IgD-negative memory B cell (primary cell): ENCODE measurements around the gene ZP4. TPM values are rescaled to one million over a fixed set of nuclear protein-coding genes. Genes with fewer than 3 reads are reported as not detected.

Experiments
- H3K27ac Mint-ChIP-seq, 3 donors: one replicate each; pipeline ENCODE4 v1.8.0; 2020 to 2022; ENCODE audit warnings: mild to moderate bottlenecking in 3 of 3, mixed read lengths in 3 of 3, moderate library complexity in 1 of 3
- H3K27me3 Mint-ChIP-seq: one replicate; pipeline ENCODE4 v1.8.0; 2021; ENCODE audit warnings: mixed read lengths
- H3K36me3 Mint-ChIP-seq: one replicate; pipeline ENCODE4 v1.8.0; 2020; ENCODE audit warnings: mild to moderate bottlenecking, mixed read lengths
- H3K4me1 Mint-ChIP-seq, 3 donors: one replicate each; pipeline ENCODE4 v1.8.0; 2020 to 2022; ENCODE audit warnings: mixed read lengths in 3 of 3, mild to moderate bottlenecking in 1 of 3
- H3K4me3 Mint-ChIP-seq, 4 donors: one replicate each; pipeline ENCODE4 v1.8.0; 2020 to 2022; ENCODE audit warnings: mild to moderate bottlenecking in 4 of 4, mixed read lengths in 4 of 4, moderate library complexity in 3 of 4
- H3K9me3 Mint-ChIP-seq, 3 donors: one replicate each; pipeline ENCODE4 v1.8.0; 2020 to 2021; ENCODE audit warnings: mixed read lengths in 3 of 3, mild to moderate bottlenecking in 1 of 3
- polyA plus RNA-seq: library from polyadenylated mRNA; unstranded; fragments of 300-500 nt; fragmentation: Illumina TruSeq; gene quantifications from one replicate; pipeline ENCODE4 v1.2.3, GENCODE V29; 2021

ZP4 gene, protein sequence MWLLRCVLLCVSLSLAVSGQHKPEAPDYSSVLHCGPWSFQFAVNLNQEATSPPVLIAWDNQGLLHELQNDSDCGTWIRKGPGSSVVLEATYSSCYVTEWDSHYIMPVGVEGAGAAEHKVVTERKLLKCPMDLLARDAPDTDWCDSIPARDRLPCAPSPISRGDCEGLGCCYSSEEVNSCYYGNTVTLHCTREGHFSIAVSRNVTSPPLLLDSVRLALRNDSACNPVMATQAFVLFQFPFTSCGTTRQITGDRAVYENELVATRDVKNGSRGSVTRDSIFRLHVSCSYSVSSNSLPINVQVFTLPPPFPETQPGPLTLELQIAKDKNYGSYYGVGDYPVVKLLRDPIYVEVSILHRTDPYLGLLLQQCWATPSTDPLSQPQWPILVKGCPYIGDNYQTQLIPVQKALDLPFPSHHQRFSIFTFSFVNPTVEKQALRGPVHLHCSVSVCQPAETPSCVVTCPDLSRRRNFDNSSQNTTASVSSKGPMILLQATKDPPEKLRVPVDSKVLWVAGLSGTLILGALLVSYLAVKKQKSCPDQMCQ
- polyA plus RNA-seq: not detected

DNA sequence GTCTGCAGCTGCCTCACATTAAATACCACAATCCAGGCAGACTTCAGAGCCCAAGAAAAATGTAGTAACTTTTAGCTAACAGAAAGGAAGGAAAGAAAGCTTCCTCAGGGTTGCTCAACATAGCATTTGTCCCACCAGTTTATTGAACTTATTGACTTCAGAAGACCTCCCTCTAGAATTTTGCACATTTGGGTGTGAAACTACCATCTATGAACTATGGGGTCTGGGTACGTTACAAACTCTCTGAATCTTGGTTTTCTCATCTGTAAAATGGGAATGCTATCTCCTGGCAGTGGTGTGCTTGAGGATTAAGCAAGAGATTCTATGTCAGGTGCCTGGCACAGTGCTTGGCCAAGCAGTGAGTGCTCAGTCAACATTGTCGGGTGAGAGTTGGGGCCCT is at the start of gene ZP4:
TSS of gene ZP4 (minus strand) at position 101 of the 400 bp plus-strand sequence. CDS start 287 bp downstream, outside the sequence.
- Mint-ChIP-seq H3K4me3 (no peak within 1 kb of the TSS), H3K27me3 (no peaks in the 10 kb centered on the region), H3K9me3 (peaks cover 0 to 5% (median 0%) of the 10 kb centered on the region in 3 donors), H3K27ac (no peak within 1 kb of the TSS), H3K4me1 (no peaks in the 10 kb centered on the region), H3K36me3 (no peaks in the 10 kb centered on the region)

GRCh38 chr1:237938553-237938952 is 47.8 kb upstream of the ZP4 start:
- Mint-ChIP-seq H3K4me1 (no peaks in the 10 kb centered on the region), H3K4me3 (no peak overlapping the region), H3K36me3 (peaks cover 2% of the 10 kb centered on the region)

GRCh38 chr1:237938068-237938467 is 47.3 kb upstream of the ZP4 start:
- H3K27ac Mint-ChIP-seq: no peak overlapping the region
- no peaks in the 10 kb centered on the region for H3K27me3 Mint-ChIP-seq
- H3K4me3 Mint-ChIP-seq: no peak overlapping the region
- H3K9me3 Mint-ChIP-seq: peaks cover 0 to 8% (median 0%) of the 10 kb centered on the region in 3 donors
- peaks cover 2% of the 10 kb centered on the region for H3K36me3 Mint-ChIP-seq
- no peaks in the 10 kb centered on the region for H3K4me1 Mint-ChIP-seq

More at GRCh38 chr1:237938553-237938952, 47.8 kb upstream of the ZP4 start:
- H3K9me3 Mint-ChIP-seq: peaks cover 0 to 8% (median 0%) of the 10 kb centered on the region in 3 donors
- H3K27me3 Mint-ChIP-seq: no peaks in the 10 kb centered on the region
- no peak overlapping the region for H3K27ac Mint-ChIP-seq

- Mint-ChIP-seq H3K4me3 (no peak overlapping the region), H3K27ac (no peak overlapping the region), H3K4me1 (no peaks in the 10 kb centered on the region), H3K36me3 (no peaks in the 10 kb centered on the region), H3K27me3 (no peaks in the 10 kb centered on the region), H3K9me3 (peaks cover 0 to 6% (median 5%) of the 10 kb centered on the region in 3 donors)
Observed at GRCh38 chr1:237932816-237933215, 42.1 kb upstream of the ZP4 start.

GRCh38 chr1:237931581-237931980 is 40.9 kb upstream of the ZP4 start:
- no peak overlapping the region for H3K27ac Mint-ChIP-seq
- H3K36me3 Mint-ChIP-seq: no peaks in the 10 kb centered on the region
- H3K4me1 Mint-ChIP-seq: no peaks in the 10 kb centered on the region
- no peaks in the 10 kb centered on the region for H3K27me3 Mint-ChIP-seq
- H3K9me3 Mint-ChIP-seq: peaks cover 0 to 6% (median 3%) of the 10 kb centered on the region in 3 donors
- no peak overlapping the region for H3K4me3 Mint-ChIP-seq

DNA sequence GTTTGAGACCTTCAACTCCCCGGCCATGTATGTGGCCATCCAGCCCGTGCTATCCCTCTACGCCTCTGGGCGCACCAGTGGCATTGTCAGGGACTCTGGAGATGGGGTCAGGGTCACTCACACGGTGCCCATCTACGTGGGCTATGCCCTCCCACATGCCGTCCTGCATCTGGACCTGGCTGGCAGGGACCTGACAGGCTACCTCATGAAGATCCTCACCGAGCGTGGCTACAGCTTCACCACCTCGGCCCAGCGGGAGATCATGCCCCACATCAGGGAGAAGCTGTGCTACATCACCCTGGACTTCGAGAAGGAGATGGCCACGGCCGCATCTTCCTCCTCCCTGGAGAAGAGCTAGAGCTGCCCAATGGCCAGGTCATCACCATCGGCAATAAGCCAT is 36.5 kb upstream of the ZP4 start:
- H3K27me3 Mint-ChIP-seq: no peaks in the 10 kb centered on the region
- no peaks in the 10 kb centered on the region for H3K36me3 Mint-ChIP-seq
- H3K27ac Mint-ChIP-seq: no peak overlapping the region
- peaks cover 0 to 6% (median 0%) of the 10 kb centered on the region in 3 donors for H3K9me3 Mint-ChIP-seq
- no peak overlapping the region for H3K4me3 Mint-ChIP-seq
- H3K4me1 Mint-ChIP-seq: no peaks in the 10 kb centered on the region

GRCh38 chr1:237921306-237921705 is 30.6 kb upstream of the ZP4 start:
- H3K27me3 Mint-ChIP-seq: no peaks in the 10 kb centered on the region
- H3K4me3 Mint-ChIP-seq: no peak overlapping the region
- H3K36me3 Mint-ChIP-seq: no peaks in the 10 kb centered on the region

GRCh38 chr1:237913345-237913744 is 22.6 kb upstream of the ZP4 start:
- no peaks in the 10 kb centered on the region for H3K27me3 Mint-ChIP-seq
- peaks cover 5 to 19% (median 10%) of the 10 kb centered on the region in 3 donors for H3K9me3 Mint-ChIP-seq
- no peak overlapping the region for H3K27ac Mint-ChIP-seq
- no peak overlapping the region for H3K4me3 Mint-ChIP-seq
- no peaks in the 10 kb centered on the region for H3K36me3 Mint-ChIP-seq
- H3K4me1 Mint-ChIP-seq: no peaks in the 10 kb centered on the region

More at GRCh38 chr1:237921306-237921705, 30.6 kb upstream of the ZP4 start:
- no peak overlapping the region for H3K27ac Mint-ChIP-seq
- H3K4me1 Mint-ChIP-seq: no peaks in the 10 kb centered on the region
- peaks cover 2 to 8% (median 6%) of the 10 kb centered on the region in 3 donors for H3K9me3 Mint-ChIP-seq

- H3K4me1 Mint-ChIP-seq: no peaks in the 10 kb centered on the region
- no peaks in the 10 kb centered on the region for H3K36me3 Mint-ChIP-seq
- no peak overlapping the region for H3K27ac Mint-ChIP-seq
- H3K4me3 Mint-ChIP-seq: no peak overlapping the region
- H3K27me3 Mint-ChIP-seq: no peaks in the 10 kb centered on the region
- H3K9me3 Mint-ChIP-seq: peaks cover 4 to 19% (median 8%) of the 10 kb centered on the region in 3 donors
Observed at GRCh38 chr1:237911911-237912310, 21.2 kb upstream of the ZP4 start.

DNA sequence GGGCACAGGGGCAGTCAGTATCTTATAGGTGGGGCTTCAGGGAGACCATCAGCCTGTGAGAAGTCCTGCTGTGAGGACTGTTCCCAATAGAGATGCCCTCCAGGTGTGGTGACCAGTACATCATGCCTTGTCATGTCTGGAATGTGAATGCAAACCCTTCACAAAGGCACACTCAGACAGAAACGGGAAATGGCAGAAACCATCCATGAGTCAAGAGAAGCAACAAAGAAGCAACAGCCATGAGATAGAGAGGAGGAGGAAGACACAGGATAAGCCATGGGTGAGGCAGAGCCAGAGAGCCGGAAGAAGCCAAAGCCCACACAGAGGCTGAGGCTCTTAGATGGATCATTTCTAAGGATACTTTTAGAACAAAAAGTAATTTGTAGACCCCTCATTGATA is 20.1 kb upstream of the ZP4 start:
- Mint-ChIP-seq H3K4me3 (no peak overlapping the region), H3K36me3 (no peaks in the 10 kb centered on the region), H3K4me1 (no peaks in the 10 kb centered on the region), H3K27ac (no peak overlapping the region), H3K27me3 (no peaks in the 10 kb centered on the region), H3K9me3 (peaks cover 1 to 14% (median 8%) of the 10 kb centered on the region in 3 donors)

GRCh38 chr1:237903961-237904360 is 13.2 kb upstream of the ZP4 start:
- Mint-ChIP-seq H3K4me1 (no peaks in the 10 kb centered on the region), H3K27me3 (no peaks in the 10 kb centered on the region), H3K27ac (no peak overlapping the region), H3K9me3 (peaks cover 6 to 12% (median 6%) of the 10 kb centered on the region in 3 donors), H3K4me3 (no peak overlapping the region), H3K36me3 (no peaks in the 10 kb centered on the region)

DNA sequence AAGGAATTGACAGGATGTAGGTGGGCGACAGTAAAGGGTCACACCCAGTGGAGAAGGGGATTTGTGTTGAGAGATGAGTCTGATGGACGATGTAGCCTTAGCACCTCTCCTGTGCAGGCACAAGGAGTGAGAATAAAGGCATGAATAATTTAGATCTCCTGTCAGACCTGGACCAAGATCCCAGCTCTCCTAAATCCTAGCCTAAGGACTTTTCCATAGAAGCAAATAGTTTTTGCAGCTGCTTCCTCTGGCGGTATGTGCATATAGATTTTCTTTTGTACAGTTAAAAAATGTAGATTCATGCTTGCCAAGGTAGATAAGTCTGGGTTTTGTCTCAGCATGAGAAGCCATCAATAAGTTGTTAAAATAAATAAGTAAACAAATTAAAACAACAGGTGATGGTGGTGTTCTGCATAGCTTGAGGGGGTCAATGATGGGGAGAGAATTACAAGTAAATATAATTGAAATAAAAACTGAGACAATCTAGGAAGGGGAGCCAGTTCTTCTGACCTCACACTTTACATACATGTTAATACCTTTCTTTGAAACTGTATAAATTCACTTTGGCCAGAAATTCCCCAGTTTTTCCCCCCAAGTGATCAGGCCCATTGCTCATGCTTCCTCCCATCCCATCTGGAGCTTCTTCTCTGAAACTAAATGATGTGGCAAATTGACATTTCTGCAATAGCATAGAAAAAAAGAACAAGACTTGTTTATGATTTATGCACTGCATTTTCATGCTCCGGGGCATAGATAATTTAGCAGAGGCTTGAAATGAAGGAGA is 12.4 kb upstream of the ZP4 start:
- no peak overlapping the region for H3K4me3 Mint-ChIP-seq
- H3K9me3 Mint-ChIP-seq: peaks cover 3 to 10% (median 5%) of the 10 kb centered on the region in 3 donors
- H3K27me3 Mint-ChIP-seq: no peaks in the 10 kb centered on the region
- no peak overlapping the region for H3K27ac Mint-ChIP-seq
- H3K4me1 Mint-ChIP-seq: no peaks in the 10 kb centered on the region
- H3K36me3 Mint-ChIP-seq: no peaks in the 10 kb centered on the region

GRCh38 chr1:237901299-237901934 is 10.7 kb upstream of the ZP4 start:
- Mint-ChIP-seq H3K4me1 (no peaks in the 10 kb centered on the region), H3K4me3 (no peak overlapping the region), H3K27me3 (no peaks in the 10 kb centered on the region), H3K36me3 (no peaks in the 10 kb centered on the region), H3K9me3 (peaks cover 3 to 12% (median 5%) of the 10 kb centered on the region in 3 donors), H3K27ac (peak overlapping the region in 1 of 3 donors; percentile 40)

DNA sequence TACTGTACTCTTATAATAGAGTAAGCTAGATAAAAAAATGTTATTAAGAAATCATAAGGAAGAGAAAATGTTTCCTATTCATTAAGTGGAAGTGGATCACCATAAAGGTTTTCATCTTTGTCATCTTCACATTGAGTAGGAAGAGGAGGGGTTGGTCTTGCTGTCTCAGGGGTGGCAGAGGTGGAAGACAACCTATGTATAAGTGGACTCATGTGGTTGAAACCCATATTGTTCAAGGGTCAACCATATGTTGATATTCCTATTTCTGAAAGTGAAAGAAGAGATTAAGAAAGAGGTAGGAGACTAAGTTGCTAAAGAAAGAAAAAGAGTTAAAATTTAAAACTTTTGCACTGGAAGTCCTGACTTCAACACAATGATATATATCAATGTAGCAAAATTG is 4.9 kb upstream of the ZP4 start:
- no peak overlapping the region for H3K27ac Mint-ChIP-seq
- no peaks in the 10 kb centered on the region for H3K27me3 Mint-ChIP-seq
- no peaks in the 10 kb centered on the region for H3K36me3 Mint-ChIP-seq
- peaks cover 0 to 3% (median 3%) of the 10 kb centered on the region in 3 donors for H3K9me3 Mint-ChIP-seq
- H3K4me1 Mint-ChIP-seq: no peaks in the 10 kb centered on the region
- H3K4me3 Mint-ChIP-seq: no peak overlapping the region

DNA sequence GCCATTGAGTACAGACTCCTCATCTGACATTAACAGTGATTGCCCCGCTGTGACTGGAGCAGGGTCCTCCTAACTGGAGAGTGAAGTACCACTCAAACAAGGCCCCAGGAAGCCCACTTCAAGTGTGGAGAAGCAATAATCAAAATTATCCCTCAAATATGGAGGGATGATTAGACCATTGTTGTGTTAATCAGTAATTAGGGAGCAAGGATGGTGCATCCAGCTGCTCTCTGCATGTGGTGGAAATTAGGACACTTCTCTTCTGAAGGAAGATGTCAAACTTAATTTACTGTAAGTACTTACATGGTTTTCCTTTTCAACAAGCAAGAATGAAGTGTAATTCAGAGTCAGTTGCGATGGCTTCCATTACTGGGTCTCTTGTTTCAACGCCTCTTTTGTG is 3.4 kb upstream of the ZP4 start:
- Mint-ChIP-seq H3K36me3 (no peaks in the 10 kb centered on the region), H3K27me3 (no peaks in the 10 kb centered on the region), H3K27ac (no peak overlapping the region), H3K4me1 (no peaks in the 10 kb centered on the region), H3K4me3 (no peak overlapping the region), H3K9me3 (peaks cover 0 to 3% (median 2%) of the 10 kb centered on the region in 3 donors)
